IPS-15b (cell line): Measurements from ENCODE around the gene MAP2K1.
"Not testable (repeated sequence)": the region's sequence is repeated elsewhere in the genome, so short reads cannot be mapped to it uniquely, and the experiment has no call there.

ENCODE experiments used
- H3K27me3 ChIP-seq: one replicate; pipeline ENCODE4 v1.6.1; 2013; ENCODE audit warnings: low read length; ENCODE audit not compliant: control insufficient read depth, insufficient read depth
- H3K36me3 ChIP-seq: one replicate; pipeline ENCODE4 v1.6.1; 2013; ENCODE audit warnings: low read length; ENCODE audit not compliant: control insufficient read depth, insufficient read depth
- H3K4me1 ChIP-seq: one replicate; pipeline ENCODE4 v1.6.1; 2013; ENCODE audit warnings: mild to moderate bottlenecking, low read length; ENCODE audit not compliant: control insufficient read depth, insufficient read depth
- H3K4me3 ChIP-seq: one replicate; pipeline ENCODE4 v1.5.1; 2013; ENCODE audit warnings: low read depth, low read length
- H3K9ac ChIP-seq: one replicate; pipeline ENCODE4 v1.6.1; 2013; ENCODE audit warnings: low read depth, mild to moderate bottlenecking, low read length
- H3K9me3 ChIP-seq: one replicate; pipeline ENCODE4 v1.6.1; 2013; ENCODE audit warnings: mild to moderate bottlenecking, low read length; ENCODE audit not compliant: control insufficient read depth, insufficient read depth

The MAP2K1 gene

GRCh38 chr15:66467162-66468040 lies 80.7 kb downstream of the MAP2K1 start:
- not testable (repeated sequence) for H3K4me3 ChIP-seq, H3K9ac ChIP-seq, H3K9me3 ChIP-seq, H3K27me3 ChIP-seq, H3K36me3 ChIP-seq
- H3K4me1 ChIP-seq: peaks cover 15% of the 10 kb centered on the region

GRCh38 chr15:66470825-66471224 lies 84.1 kb downstream of the MAP2K1 start:
- peaks cover 34% of the 10 kb centered on the region for H3K4me1 ChIP-seq
- H3K36me3 ChIP-seq, H3K9ac ChIP-seq, H3K27me3 ChIP-seq, H3K4me3 ChIP-seq, H3K9me3 ChIP-seq: not testable (repeated sequence)

GRCh38 chr15:66472176-66472999 lies 85.7 kb downstream of the MAP2K1 start:
- Histone ChIP-seq H3K9ac (peak overlapping the region; percentile 51), H3K4me3 (no peak overlapping the region), H3K4me1 (peaks cover 36% of the 10 kb centered on the region), H3K9me3 (no peaks in the 10 kb centered on the region), H3K36me3 (no peaks in the 10 kb centered on the region), H3K27me3 (no peaks in the 10 kb centered on the region)

- Histone ChIP-seq H3K27me3 (no peaks in the 10 kb centered on the region), H3K4me1 (peaks cover 36% of the 10 kb centered on the region), H3K4me3 (no peak overlapping the region), H3K9me3 (no peaks in the 10 kb centered on the region), H3K36me3 (no peaks in the 10 kb centered on the region), H3K9ac (peak overlapping the region; percentile 20)
Observed at GRCh38 chr15:66474135-66474534, 87.4 kb downstream of the MAP2K1 start.

GRCh38 chr15:66474963-66475362 lies 88.3 kb downstream of the MAP2K1 start:
- H3K27me3 ChIP-seq: no peaks in the 10 kb centered on the region
- no peaks in the 10 kb centered on the region for H3K9me3 ChIP-seq
- H3K36me3 ChIP-seq: no peaks in the 10 kb centered on the region
- no peak overlapping the region for H3K4me3 ChIP-seq
- H3K4me1 ChIP-seq: peaks cover 36% of the 10 kb centered on the region
- H3K9ac ChIP-seq: peak overlapping the region; percentile 20

GRCh38 chr15:66476535-66476934 lies 89.8 kb downstream of the MAP2K1 start:
- Histone ChIP-seq H3K4me1 (peaks cover 29% of the 10 kb centered on the region), H3K9ac (no peak overlapping the region), H3K4me3 (no peak overlapping the region), H3K27me3 (no peaks in the 10 kb centered on the region), H3K36me3 (no peaks in the 10 kb centered on the region), H3K9me3 (no peaks in the 10 kb centered on the region)

GRCh38 chr15:66477011-66477410 lies 90.3 kb downstream of the MAP2K1 start:
- H3K9me3 ChIP-seq: no peaks in the 10 kb centered on the region
- peaks cover 4% of the 10 kb centered on the region for H3K36me3 ChIP-seq
- no peak overlapping the region for H3K4me3 ChIP-seq
- peak overlapping the region; percentile 9 for H3K9ac ChIP-seq
- H3K27me3 ChIP-seq: no peaks in the 10 kb centered on the region
- H3K4me1 ChIP-seq: peaks cover 29% of the 10 kb centered on the region

- H3K4me3 ChIP-seq: no peak overlapping the region
- H3K9me3 ChIP-seq: no peaks in the 10 kb centered on the region
- peaks cover 13% of the 10 kb centered on the region for H3K36me3 ChIP-seq
- peaks cover 4% of the 10 kb centered on the region for H3K4me1 ChIP-seq
- no peaks in the 10 kb centered on the region for H3K27me3 ChIP-seq
- no peak overlapping the region for H3K9ac ChIP-seq
Observed at GRCh38 chr15:66480267-66480666, 93.6 kb downstream of the MAP2K1 start.

- peaks cover 2% of the 10 kb centered on the region for H3K4me1 ChIP-seq
- no peak overlapping the region for H3K9ac ChIP-seq
- H3K27me3 ChIP-seq: no peaks in the 10 kb centered on the region
- H3K36me3 ChIP-seq: peaks cover 13% of the 10 kb centered on the region
- H3K9me3 ChIP-seq: no peaks in the 10 kb centered on the region
- no peak overlapping the region for H3K4me3 ChIP-seq
Observed at GRCh38 chr15:66481107-66481856, 94.6 kb downstream of the MAP2K1 start.

GRCh38 chr15:66482539-66482938 lies 95.8 kb downstream of the MAP2K1 start:
- no peaks in the 10 kb centered on the region for H3K27me3 ChIP-seq
- no peaks in the 10 kb centered on the region for H3K4me1 ChIP-seq
- no peak overlapping the region for H3K9ac ChIP-seq
- H3K4me3 ChIP-seq: no peak overlapping the region
- no peaks in the 10 kb centered on the region for H3K9me3 ChIP-seq
- H3K36me3 ChIP-seq: peaks cover 13% of the 10 kb centered on the region

- H3K4me3 ChIP-seq: no peak overlapping the region
- no peaks in the 10 kb centered on the region for H3K4me1 ChIP-seq
- no peaks in the 10 kb centered on the region for H3K27me3 ChIP-seq
- no peaks in the 10 kb centered on the region for H3K9me3 ChIP-seq
- H3K9ac ChIP-seq: no peak overlapping the region
- H3K36me3 ChIP-seq: peaks cover 13% of the 10 kb centered on the region
Observed at GRCh38 chr15:66483131-66483566, 96.4 kb downstream of the MAP2K1 start.
